Astrocyte of the spinal cord (primary cell): ENCODE measurements around the gene KCTD15.

ENCODE experiments used
- DNase-seq: peaks from one replicate; pipeline ENCODE4 v3.0.0; 2011; ENCODE audit warnings: low read depth, low spot score
- H3K4me3 ChIP-seq: 2 replicates; pipeline ENCODE4 v1.5.1; 2011; ENCODE audit warnings: low read depth, mild to moderate bottlenecking, low read length, moderate library complexity
- in situ Hi-C: cut with HindIII; loops from 2 replicates; pipeline ENCODE4 v1.10.0; 2017; ENCODE audit warnings: low sequenced_read_pairs
- TF ChIP-seq, protein P1 (sequence below): IDR thresholded peaks from 2 replicates; pipeline ENCODE4 v1.5.1; 2012; ENCODE audit warnings: low read depth, mild to moderate bottlenecking, low read length, inconsistent platforms

Gene KCTD15

DNA sequence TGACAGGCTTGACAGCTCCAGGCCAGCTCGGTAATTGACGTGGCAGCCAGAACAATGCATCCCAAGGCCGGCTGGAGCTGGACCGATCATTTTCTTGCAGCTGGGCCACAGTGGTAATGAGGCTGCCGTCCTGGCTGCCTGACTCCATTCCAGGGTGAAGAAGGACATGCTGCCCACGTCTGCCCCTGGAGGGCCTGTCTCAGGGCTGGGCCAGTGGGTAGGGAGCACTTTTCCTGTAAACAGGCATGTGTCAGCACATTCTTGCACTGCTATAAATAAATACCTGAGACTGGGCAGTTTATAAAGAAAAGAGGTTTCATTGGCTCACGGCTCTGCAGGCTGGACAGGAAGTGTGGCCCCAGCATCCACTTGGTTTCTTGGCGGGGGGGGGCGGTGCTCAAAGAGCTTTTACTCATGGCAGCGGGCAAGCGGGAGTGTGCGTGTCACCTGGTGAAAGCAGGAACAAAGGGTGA, 38.1 kb upstream of the KCTD15 start:
- in situ Hi-C loops: no loop called here
- no peak overlapping the region for H3K4me3 ChIP-seq
- TF ChIP-seq, protein P1, sequence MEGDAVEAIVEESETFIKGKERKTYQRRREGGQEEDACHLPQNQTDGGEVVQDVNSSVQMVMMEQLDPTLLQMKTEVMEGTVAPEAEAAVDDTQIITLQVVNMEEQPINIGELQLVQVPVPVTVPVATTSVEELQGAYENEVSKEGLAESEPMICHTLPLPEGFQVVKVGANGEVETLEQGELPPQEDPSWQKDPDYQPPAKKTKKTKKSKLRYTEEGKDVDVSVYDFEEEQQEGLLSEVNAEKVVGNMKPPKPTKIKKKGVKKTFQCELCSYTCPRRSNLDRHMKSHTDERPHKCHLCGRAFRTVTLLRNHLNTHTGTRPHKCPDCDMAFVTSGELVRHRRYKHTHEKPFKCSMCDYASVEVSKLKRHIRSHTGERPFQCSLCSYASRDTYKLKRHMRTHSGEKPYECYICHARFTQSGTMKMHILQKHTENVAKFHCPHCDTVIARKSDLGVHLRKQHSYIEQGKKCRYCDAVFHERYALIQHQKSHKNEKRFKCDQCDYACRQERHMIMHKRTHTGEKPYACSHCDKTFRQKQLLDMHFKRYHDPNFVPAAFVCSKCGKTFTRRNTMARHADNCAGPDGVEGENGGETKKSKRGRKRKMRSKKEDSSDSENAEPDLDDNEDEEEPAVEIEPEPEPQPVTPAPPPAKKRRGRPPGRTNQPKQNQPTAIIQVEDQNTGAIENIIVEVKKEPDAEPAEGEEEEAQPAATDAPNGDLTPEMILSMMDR: no peak
- no peak for DNase-seq

- in situ Hi-C loops: no loop called here
- no peak for DNase-seq
- no peak overlapping the region for H3K4me3 ChIP-seq
- TF ChIP-seq, protein P1: no peak
These were observed 37.3 kb upstream of the KCTD15 start for GRCh38 chr19:33759356-33759755.

GRCh38 chr19:33763633-33764371, 32.9 kb upstream of the KCTD15 start:
- no peak overlapping the region for H3K4me3 ChIP-seq
- DNase-seq: no peak
- TF ChIP-seq, protein P1: no peak
- in situ Hi-C loops: no loop called here

DNA sequence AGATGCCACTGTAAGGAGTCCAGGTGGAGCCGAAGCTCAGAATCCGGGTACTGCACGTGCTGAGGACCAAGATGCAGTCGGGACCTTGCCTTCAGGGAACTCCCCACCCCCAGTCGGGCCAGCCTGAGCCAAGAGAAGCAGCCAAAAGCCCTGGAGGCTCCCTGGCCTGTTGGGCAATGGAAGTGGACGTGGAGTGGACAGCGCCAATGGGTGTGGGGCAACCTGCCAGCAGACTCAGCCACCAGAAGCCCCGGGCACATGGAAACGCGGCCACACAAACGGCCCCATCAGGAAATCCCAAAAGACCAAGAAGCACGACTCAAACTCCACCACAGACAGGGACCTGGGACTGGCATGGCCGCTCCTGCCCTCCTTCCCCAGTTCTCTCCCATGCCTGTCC, 30.0 kb upstream of the KCTD15 start:
- no peak overlapping the region for H3K4me3 ChIP-seq
- in situ Hi-C loops: no loop called here
- DNase-seq: no peak
- TF ChIP-seq, protein P1: no peak

- DNase-seq: peak; percentile 16
- in situ Hi-C loops: no loop called here
- TF ChIP-seq, protein P1: peak; percentile 41
- H3K4me3 ChIP-seq: no peak overlapping the region
These were observed 28.7 kb upstream of the KCTD15 start for GRCh38 chr19:33767898-33768413.

DNA sequence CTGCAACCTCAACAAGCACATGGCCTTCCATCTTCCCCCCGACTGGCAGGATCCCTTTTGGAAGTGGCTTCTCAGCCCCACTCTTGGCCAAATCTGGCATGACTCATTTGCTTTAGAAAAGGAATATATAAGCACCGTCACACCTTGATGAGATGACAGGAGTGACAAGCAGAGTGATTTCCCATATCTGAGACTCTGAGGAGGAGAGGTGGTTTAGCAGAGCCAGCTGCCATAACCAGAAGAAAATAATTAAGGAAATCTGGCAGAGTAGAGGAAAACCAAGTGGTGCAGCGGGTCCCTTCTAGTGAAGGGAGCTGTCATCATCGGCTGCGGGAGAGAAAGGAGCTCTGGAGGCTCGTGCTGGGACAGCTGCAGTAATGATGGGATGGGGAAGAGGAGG, 27.5 kb upstream of the KCTD15 start:
- H3K4me3 ChIP-seq: no peak overlapping the region
- TF ChIP-seq, protein P1: no peak
- DNase-seq: no peak
- in situ Hi-C loops: no loop called here
